Activated naive CD4-positive, alpha-beta T cell treated with anti-CD3 and anti-CD28 coated beads, Interleukin-2, amount 10 ng/mL, durations not matched to agents 7 days and 5 days (primary cell): ENCODE data around the gene CASP10.

Experiments
- CTCF ChIA-PET: fragments of 350-600 bp; sonication (Branson Sonifier 250); formaldehyde crosslinking; loops from one replicate; lab custom pipeline; 2021; ENCODE audit warnings: antibody characterized with exemption; lab: Charles Lee
- DNase-seq: peaks from one replicate; pipeline ENCODE4 v3.0.0-alpha.2; 2020
- H3K27ac Mint-ChIP-seq: one replicate; pipeline ENCODE4 v1.8.0; 2021; ENCODE audit warnings: mild to moderate bottlenecking, moderate library complexity, mixed read lengths
- H3K27me3 Mint-ChIP-seq: one replicate; pipeline ENCODE4 v1.8.0; 2021; ENCODE audit warnings: mild to moderate bottlenecking, mixed read lengths
- H3K36me3 Mint-ChIP-seq: one replicate; pipeline ENCODE4 v1.8.0; 2021; ENCODE audit warnings: mixed read lengths
- H3K4me1 Mint-ChIP-seq: one replicate; pipeline ENCODE4 v1.8.0; 2021; ENCODE audit warnings: mixed read lengths
- H3K4me3 Mint-ChIP-seq: one replicate; pipeline ENCODE4 v1.8.0; 2021; ENCODE audit warnings: mild to moderate bottlenecking, moderate library complexity, mixed read lengths
- H3K9me3 Mint-ChIP-seq: one replicate; pipeline ENCODE4 v1.8.0; 2021; ENCODE audit warnings: mixed read lengths

CASP10 gene

DNA sequence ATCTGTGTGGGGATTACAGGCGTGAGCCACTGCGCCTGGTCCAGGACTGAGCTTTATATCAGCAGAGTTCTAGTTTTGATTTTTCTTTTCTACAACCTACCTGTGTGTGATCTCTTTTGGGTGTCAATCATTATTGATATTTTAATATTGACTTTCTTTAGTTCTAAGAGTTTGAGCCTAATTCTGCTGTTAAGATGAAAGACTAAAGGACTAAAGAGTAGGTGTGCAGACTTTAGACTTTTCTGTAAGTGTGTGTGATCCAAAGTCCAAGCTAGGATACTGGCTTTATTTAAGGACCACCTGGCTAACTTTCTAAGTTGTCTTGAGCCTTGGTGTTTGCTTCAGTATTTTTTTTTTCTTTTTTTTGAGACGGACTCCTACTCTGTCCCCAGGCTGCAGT is 12.4 kb downstream of the CASP10 start:
- H3K4me1 Mint-ChIP-seq: peaks cover 77% of the 10 kb centered on the region
- peak overlapping the region; percentile 65 for H3K27ac Mint-ChIP-seq
- peaks cover 73% of the 10 kb centered on the region for H3K36me3 Mint-ChIP-seq
- H3K4me3 Mint-ChIP-seq: no peak overlapping the region
- no peaks in the 10 kb centered on the region for H3K9me3 Mint-ChIP-seq
- no peak for DNase-seq
- CTCF ChIA-PET: interaction anchor here (0.8 to 4.8 kb wide), 7 partner anchors 13 to 42 kb away, joined by 3 to 47 read pairs (median 8); partner anchors contain the start of gene CASP10
- no peaks in the 10 kb centered on the region for H3K27me3 Mint-ChIP-seq

DNA sequence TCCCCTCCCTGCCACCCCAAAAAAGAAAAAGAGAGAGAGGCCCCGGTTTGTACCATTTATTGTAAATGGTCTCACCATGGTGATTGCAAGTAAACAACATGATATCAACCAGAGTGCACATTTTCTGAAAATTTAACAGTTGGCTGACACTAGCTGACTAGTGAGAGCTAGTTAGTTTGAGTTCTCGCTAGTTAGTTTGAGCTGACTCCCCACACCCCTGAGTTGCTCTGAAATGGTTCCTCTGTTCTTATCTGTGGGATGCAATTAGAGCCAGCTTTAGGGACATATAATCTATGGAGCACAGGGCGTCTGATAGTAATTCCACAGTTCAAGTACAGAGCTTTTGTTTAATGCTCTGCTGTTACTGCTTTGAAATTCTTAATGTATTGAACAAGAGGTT is 13.1 kb downstream of the CASP10 start:
- H3K36me3 Mint-ChIP-seq: peaks cover 72% of the 10 kb centered on the region
- no peak overlapping the region for H3K4me3 Mint-ChIP-seq
- H3K27me3 Mint-ChIP-seq: no peaks in the 10 kb centered on the region
- H3K4me1 Mint-ChIP-seq: peaks cover 72% of the 10 kb centered on the region
- H3K9me3 Mint-ChIP-seq: no peaks in the 10 kb centered on the region
- peak overlapping the region; percentile 15 for H3K27ac Mint-ChIP-seq
- CTCF ChIA-PET: interaction anchor here (1.3 to 4.8 kb wide), 3 partner anchors 18 to 37 kb away, joined by 4 to 47 read pairs (median 8); no protein-coding TSS in a partner anchor
- DNase-seq: no peak

DNA sequence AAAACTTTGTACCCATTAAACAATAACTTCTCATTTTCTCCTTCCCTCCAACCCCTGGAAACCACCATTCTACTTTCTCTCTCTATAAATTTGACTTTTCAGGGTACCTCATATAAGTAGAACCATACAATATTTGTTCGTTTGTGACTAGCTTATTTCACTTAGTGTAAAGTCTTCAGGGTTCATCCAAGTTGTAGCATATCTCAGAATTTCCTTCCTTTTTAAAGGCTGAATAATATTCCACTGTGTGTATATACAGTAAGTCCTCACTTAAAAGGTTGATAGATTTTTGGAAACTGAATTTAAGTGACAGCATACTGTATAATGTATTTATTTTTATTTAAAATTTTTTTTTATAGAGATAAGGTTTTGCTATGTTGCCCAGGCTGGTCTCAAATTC is 13.9 kb downstream of the CASP10 start:
- Mint-ChIP-seq H3K27ac (no peak overlapping the region), H3K36me3 (peaks cover 68% of the 10 kb centered on the region), H3K4me3 (no peak overlapping the region), H3K9me3 (no peaks in the 10 kb centered on the region), H3K4me1 (peaks cover 68% of the 10 kb centered on the region), H3K27me3 (no peaks in the 10 kb centered on the region)
- no peak for DNase-seq
- CTCF ChIA-PET: interaction anchor here (1.0 to 1.3 kb wide), 2 partner anchors 14 to 19 kb away, joined by 3 to 4 read pairs; partner anchors contain the start of gene CASP10

DNA sequence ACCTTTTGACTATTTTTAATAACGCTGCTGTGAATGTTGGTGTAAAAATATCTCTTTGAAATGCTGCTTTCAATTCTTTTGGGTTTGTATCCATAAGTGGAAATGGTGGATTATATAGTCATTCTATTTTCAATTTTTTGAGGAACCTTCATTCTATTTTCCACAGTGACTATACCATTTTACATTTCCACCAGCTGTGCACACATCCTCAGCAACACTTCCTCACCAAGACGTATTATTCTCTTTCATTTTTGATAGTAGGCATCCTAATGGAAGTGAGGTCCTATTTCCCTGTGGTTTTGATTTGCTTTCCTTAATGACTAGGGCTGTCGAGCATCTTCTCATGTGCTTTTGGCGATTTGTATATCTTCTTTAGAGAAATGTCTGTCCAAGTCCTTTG is 14.8 kb downstream of the CASP10 start:
- H3K36me3 Mint-ChIP-seq: peaks cover 63% of the 10 kb centered on the region
- H3K9me3 Mint-ChIP-seq: no peaks in the 10 kb centered on the region
- CTCF ChIA-PET: interaction anchor here (0.6 to 1.3 kb wide), 2 partner anchors 34 to 142 kb away, joined by 3 to 6 read pairs; no protein-coding TSS in a partner anchor
- H3K4me3 Mint-ChIP-seq: no peak overlapping the region
- H3K27me3 Mint-ChIP-seq: no peaks in the 10 kb centered on the region
- H3K4me1 Mint-ChIP-seq: peaks cover 59% of the 10 kb centered on the region
- DNase-seq: no peak
- no peak overlapping the region for H3K27ac Mint-ChIP-seq

DNA sequence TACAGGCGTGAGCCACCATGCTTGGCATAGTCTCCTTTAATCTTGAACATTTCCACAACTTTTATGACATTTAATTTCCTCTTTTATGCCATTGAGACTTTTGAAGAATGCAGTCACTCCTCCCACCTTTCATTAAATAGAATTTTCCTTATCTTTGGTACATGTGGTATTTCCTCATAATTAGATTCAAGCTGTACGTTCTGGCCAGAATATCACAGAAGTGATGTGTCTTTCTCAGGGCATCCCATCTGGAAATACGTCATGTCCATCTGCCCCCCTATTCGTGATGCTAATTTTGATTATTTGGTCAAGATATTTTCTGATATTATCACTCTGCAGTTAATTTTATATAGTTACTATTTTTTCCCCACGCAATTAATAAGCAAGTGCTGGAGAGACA is 16.9 kb downstream of the CASP10 start:
- DNase-seq: no peak
- no peaks in the 10 kb centered on the region for H3K27me3 Mint-ChIP-seq
- H3K27ac Mint-ChIP-seq: peak overlapping the region; percentile 56
- no peaks in the 10 kb centered on the region for H3K9me3 Mint-ChIP-seq
- no peak overlapping the region for H3K4me3 Mint-ChIP-seq
- peaks cover 53% of the 10 kb centered on the region for H3K4me1 Mint-ChIP-seq
- peaks cover 64% of the 10 kb centered on the region for H3K36me3 Mint-ChIP-seq
- CTCF ChIA-PET: no interaction called here

DNA sequence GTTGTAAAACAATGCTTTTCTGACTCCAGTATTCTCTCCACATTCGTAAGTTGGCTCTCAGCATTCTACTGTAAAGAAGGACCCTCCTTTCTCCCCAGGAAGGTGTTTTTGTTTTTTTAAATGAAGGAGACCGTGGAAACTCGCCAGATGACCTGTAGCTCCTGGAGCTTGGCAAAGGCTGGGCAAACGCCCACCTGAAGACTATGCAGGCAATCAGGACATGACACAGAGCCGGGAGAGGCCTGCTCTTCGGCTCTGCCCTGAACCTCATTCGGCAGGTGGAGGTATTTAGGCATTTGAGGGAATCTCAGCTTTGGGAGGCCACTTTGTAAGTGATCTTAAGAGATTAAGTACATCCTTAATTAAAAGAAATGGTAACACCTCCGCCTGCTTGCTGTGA is 17.4 kb downstream of the CASP10 start:
- Mint-ChIP-seq H3K27ac (no peak overlapping the region), H3K9me3 (no peaks in the 10 kb centered on the region), H3K4me3 (no peak overlapping the region), H3K27me3 (no peaks in the 10 kb centered on the region), H3K4me1 (peaks cover 54% of the 10 kb centered on the region), H3K36me3 (peaks cover 64% of the 10 kb centered on the region)
- no peak for DNase-seq
- CTCF ChIA-PET: no interaction called here

DNA sequence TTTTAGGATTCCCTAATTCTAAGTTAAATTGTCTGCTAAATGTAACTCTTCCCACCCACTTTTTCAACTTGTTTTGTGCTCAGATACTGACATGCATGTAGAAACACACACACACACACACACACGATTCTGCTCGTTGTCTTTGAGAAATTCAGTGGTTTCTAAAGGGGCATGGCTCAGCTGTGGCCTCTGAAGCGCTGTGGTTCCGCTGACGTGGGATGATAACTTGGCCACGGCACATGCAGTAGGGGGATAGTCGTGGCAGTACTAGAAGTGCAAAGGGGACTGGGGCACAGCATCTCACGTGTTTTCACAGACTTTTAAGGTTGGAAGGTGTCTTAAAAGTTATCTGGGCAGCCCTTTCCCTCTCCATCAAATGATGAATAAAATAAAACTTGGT is 18.4 kb downstream of the CASP10 start:
- peaks cover 58% of the 10 kb centered on the region for H3K36me3 Mint-ChIP-seq
- H3K9me3 Mint-ChIP-seq: no peaks in the 10 kb centered on the region
- peak overlapping the region; percentile 2 for H3K27ac Mint-ChIP-seq
- H3K4me1 Mint-ChIP-seq: peaks cover 47% of the 10 kb centered on the region
- CTCF ChIA-PET: interaction anchor here (0.7 to 1.3 kb wide), 3 partner anchors 10 to 399 kb away, joined by 3 to 4 read pairs (median 3); no protein-coding TSS in a partner anchor
- no peak for DNase-seq
- no peak overlapping the region for H3K4me3 Mint-ChIP-seq
- no peaks in the 10 kb centered on the region for H3K27me3 Mint-ChIP-seq

DNA sequence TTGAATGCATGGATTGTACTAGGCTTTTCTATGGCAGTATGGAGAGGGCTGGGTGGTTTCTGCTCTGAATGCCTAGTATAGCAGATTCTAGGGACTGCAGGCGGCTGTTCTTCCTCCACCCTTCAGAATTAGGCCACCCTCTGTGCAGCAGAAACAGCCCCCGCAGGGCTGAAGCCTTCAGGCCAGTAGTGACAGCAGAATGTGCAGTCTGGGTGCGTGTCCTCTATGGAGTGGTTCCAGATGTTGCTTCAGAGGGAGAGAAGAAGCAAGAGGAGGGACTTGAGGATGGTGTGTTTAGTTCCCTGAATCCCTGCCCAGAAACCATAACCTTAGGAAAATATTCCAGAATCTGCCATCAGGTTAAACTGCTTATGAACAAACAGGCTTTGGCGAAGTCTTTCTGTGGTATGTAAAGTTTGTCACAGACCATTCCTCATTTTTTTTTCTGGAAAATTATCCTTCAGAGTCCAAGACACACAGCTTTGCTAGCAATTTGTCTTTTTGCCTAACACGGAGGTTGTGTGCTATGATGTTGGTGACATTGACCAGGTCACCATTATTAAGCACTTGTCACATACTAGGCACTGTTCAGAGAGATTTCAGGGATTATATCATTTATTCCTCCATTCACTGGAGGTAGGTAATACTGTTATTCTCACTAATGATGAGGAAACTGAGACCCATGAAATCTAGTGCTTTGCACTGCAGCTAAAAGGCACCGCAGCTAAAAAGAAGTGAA is 21.1 kb downstream of the CASP10 start:
- no peaks in the 10 kb centered on the region for H3K27me3 Mint-ChIP-seq
- CTCF ChIA-PET: no interaction called here

DNA sequence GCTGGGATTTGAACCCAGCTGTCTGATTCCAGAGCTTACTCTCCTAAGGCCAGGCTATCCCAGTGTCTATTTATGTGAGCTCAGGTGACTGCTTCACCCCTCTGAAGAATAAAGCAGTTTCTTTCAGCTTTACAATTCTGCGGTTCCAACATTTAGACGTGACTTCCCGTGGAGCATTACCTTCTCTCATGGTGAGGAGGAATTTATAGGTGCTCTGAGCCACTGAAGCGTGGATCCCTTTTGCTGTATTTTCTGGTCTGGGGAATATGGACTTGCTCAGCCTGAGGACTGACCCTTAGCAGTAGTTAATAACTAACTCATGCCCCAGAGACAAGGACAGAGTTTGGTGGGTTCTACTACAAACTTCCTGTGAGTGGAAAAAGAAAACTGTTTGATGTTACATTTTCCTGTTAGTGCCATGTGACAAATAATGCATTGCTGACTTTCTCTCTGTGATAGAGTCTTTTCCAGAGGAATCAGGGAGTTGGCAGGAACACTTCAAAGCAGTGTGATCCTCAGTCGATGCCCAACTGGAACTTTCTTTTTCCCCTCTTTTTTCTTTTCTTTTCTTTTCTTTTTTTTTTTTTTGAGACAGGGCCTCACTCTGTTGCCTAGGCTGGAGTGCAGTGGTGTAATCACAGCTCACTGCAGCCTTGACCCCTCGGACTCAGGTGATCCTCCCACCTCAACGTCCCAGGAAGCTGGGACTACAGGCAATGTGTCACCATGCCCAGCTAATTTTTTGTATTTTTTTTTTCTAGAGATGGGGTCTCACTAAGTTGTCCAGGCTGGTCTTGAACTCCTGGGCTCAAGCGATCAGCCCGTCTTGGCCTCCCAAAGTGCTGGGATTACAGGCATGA is 21.9 kb downstream of the CASP10 start:
- DNase-seq: no peak
- H3K4me3 Mint-ChIP-seq: no peak overlapping the region
- peaks cover 63% of the 10 kb centered on the region for H3K36me3 Mint-ChIP-seq
- H3K9me3 Mint-ChIP-seq: no peaks in the 10 kb centered on the region
- no peaks in the 10 kb centered on the region for H3K27me3 Mint-ChIP-seq
- CTCF ChIA-PET: no interaction called here
- H3K27ac Mint-ChIP-seq: no peak overlapping the region
- H3K4me1 Mint-ChIP-seq: peaks cover 34% of the 10 kb centered on the region

More for the DNA sequence above, 21.1 kb downstream of the CASP10 start:
- H3K36me3 Mint-ChIP-seq: peaks cover 59% of the 10 kb centered on the region
- H3K27ac Mint-ChIP-seq: no peak overlapping the region
- DNase-seq: no peak
- peaks cover 36% of the 10 kb centered on the region for H3K4me1 Mint-ChIP-seq
- no peak overlapping the region for H3K4me3 Mint-ChIP-seq
- no peaks in the 10 kb centered on the region for H3K9me3 Mint-ChIP-seq

DNA sequence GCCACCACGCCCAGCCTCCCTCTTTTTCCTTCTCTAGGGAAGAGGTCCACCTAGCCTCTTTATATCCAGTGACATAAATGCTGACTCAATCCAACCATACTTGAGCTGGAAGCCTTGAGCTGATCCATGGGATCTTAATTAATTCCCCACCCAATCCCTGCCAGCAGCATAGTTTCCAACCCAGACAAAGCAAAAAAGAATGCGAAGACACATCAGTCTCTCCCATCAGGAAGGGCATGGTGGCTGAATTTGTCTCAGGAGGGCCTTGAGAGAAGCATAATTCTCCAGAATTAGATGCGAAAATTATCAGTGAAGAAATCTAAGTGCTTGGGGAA is 22.5 kb downstream of the CASP10 start:
- H3K27ac Mint-ChIP-seq: no peak overlapping the region

DNA sequence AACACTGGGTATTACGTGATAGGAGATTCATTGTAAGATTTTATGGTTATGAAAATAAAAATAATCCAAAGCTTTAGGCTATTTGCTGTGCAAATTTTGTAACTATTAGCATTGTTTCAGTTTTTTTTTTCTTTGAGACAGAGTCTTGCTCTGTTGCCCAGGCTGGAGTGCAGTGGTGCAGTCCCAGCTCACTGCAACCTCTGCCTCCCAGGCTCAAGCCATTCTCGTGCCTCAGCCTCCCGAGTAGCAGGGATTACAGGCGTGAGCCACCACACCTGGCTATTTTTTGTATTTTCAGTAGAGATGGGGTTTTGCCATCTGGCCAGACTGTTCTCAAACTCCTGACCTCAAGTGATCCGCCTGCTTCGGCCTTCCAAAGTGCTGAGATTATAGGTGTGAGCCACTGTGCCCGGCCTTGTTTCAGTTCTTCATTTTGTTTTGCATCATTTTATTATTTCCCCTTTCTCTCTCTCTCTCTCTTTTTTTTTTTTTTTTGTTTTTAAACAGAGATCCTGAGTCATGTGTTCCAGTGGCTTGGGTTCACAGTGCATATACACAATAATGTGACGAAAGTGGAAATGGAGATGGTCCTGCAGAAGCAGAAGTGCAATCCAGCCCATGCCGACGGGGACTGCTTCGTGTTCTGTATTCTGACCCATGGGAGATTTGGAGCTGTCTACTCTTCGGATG is 25.8 kb downstream of the CASP10 start:
- no peak for DNase-seq
- no peaks in the 10 kb centered on the region for H3K27me3 Mint-ChIP-seq
- H3K36me3 Mint-ChIP-seq: peaks cover 56% of the 10 kb centered on the region
- H3K4me1 Mint-ChIP-seq: peaks cover 39% of the 10 kb centered on the region
- H3K27ac Mint-ChIP-seq: peak overlapping the region; percentile 38
- no peak overlapping the region for H3K4me3 Mint-ChIP-seq
- no peaks in the 10 kb centered on the region for H3K9me3 Mint-ChIP-seq
- CTCF ChIA-PET: no interaction called here

More for the DNA sequence above, 22.5 kb downstream of the CASP10 start:
- Mint-ChIP-seq H3K36me3 (peaks cover 64% of the 10 kb centered on the region), H3K4me3 (no peak overlapping the region), H3K9me3 (no peaks in the 10 kb centered on the region), H3K27me3 (no peaks in the 10 kb centered on the region), H3K4me1 (peaks cover 35% of the 10 kb centered on the region)
- CTCF ChIA-PET: no interaction called here
- DNase-seq: no peak

DNA sequence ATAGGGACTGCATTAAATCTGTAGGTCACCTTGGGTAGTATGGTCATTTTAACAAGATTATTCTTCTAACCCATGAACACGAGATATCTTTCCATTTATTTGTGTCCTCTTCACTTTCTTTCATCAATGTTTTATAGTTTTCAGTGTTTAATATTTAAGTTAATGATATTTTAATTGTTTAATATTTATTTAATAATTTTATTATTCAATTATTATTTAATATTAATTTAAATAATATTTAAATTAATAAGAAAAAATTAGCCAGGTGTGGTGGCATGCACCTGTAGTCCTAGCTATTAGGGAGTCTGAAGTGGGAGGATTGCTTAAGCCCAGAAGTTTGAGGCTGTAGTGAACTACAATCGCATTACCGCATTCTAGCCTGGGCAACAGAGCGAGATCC is 33.0 kb downstream of the CASP10 start:
- no peak overlapping the region for H3K4me3 Mint-ChIP-seq
- peaks cover 39% of the 10 kb centered on the region for H3K4me1 Mint-ChIP-seq
- no peak for DNase-seq
- no peak overlapping the region for H3K27ac Mint-ChIP-seq
- CTCF ChIA-PET: no interaction called here
- no peaks in the 10 kb centered on the region for H3K9me3 Mint-ChIP-seq
- H3K27me3 Mint-ChIP-seq: no peaks in the 10 kb centered on the region
- H3K36me3 Mint-ChIP-seq: peaks cover 42% of the 10 kb centered on the region

DNA sequence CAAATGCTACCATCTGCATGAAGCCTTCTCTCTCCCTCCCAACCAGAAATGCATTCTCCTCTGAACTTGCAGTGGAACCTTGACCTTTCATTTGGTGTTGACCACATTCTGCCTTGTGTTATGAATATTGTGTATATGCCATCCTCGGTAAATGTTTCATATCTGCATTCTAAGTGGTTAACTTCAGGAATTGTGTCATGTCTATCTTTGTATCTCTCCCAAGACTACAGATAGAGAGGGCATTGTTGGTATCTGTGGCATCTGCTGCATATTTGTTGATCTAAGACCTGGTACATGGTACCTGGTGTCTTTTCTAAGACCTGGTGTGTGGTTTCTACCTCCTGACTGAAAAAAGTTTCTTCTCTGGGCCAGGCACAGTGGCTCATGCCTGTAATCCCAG is 34.0 kb downstream of the CASP10 start:
- peaks cover 38% of the 10 kb centered on the region for H3K4me1 Mint-ChIP-seq
- no peaks in the 10 kb centered on the region for H3K9me3 Mint-ChIP-seq
- no peak overlapping the region for H3K4me3 Mint-ChIP-seq
- H3K27me3 Mint-ChIP-seq: no peaks in the 10 kb centered on the region
- no peak overlapping the region for H3K27ac Mint-ChIP-seq
- CTCF ChIA-PET: no interaction called here
- DNase-seq: no peak
- peaks cover 44% of the 10 kb centered on the region for H3K36me3 Mint-ChIP-seq

DNA sequence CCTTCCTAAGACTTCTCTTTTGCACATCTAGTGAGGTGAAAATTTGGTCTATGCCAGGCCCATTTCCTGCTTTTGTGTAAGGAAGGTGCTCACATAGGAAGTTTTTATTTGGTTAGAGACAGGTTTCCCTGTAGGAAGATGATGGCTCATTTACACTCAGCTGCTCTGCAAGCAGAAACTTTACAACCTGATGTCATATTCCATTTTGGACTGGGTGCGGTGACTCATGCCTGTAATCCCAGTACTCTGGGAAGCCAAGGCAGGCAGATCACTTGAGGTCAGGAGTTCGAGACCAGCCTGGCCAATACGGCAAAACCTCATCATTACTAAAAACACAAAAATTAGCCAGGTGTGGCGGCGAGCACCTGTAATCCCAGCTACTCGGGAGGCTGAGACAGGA is 35.8 kb downstream of the CASP10 start:
- Mint-ChIP-seq H3K4me1 (peaks cover 54% of the 10 kb centered on the region), H3K9me3 (no peaks in the 10 kb centered on the region), H3K36me3 (peaks cover 56% of the 10 kb centered on the region), H3K4me3 (no peak overlapping the region), H3K27me3 (no peaks in the 10 kb centered on the region), H3K27ac (peak overlapping the region; percentile 68)
- CTCF ChIA-PET: interaction anchor here (2.9 to 6.1 kb wide), 3 partner anchors 11 to 36 kb away, joined by 7 to 32 read pairs (median 18); partner anchors contain the start of gene CASP10
- DNase-seq: no peak
